ENCODE results near the gene LCOR. TPM values are rescaled to one million over a fixed set of nuclear protein-coding genes. Genes with fewer than 3 reads are reported as not detected.

The LCOR gene
- total RNA-seq, 4 donors from 2014 or later: 7.7 to 2,027 (median 132) TPM

GRCh38 chr10:96949039-96949683 lies 117.1 kb downstream of the LCOR start:
- H3K27ac ChIP-seq: no peak overlapping the region
- no peaks in the 10 kb centered on the region for H3K27me3 ChIP-seq
- no peaks in the 10 kb centered on the region for H3K4me1 ChIP-seq
- no peaks in the 10 kb centered on the region for H3K36me3 ChIP-seq
- intact Hi-C loops (cut with DNase I; ENCODE audit: low total_unique reads): no loop called here
- TF ChIP-seq, protein P1, sequence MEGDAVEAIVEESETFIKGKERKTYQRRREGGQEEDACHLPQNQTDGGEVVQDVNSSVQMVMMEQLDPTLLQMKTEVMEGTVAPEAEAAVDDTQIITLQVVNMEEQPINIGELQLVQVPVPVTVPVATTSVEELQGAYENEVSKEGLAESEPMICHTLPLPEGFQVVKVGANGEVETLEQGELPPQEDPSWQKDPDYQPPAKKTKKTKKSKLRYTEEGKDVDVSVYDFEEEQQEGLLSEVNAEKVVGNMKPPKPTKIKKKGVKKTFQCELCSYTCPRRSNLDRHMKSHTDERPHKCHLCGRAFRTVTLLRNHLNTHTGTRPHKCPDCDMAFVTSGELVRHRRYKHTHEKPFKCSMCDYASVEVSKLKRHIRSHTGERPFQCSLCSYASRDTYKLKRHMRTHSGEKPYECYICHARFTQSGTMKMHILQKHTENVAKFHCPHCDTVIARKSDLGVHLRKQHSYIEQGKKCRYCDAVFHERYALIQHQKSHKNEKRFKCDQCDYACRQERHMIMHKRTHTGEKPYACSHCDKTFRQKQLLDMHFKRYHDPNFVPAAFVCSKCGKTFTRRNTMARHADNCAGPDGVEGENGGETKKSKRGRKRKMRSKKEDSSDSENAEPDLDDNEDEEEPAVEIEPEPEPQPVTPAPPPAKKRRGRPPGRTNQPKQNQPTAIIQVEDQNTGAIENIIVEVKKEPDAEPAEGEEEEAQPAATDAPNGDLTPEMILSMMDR (IDR thresholded peaks at IDR 0.05): no peak
- TF ChIP-seq POLR2A (IDR thresholded peaks at IDR 0.05): no peak
- no peaks in the 10 kb centered on the region for H3K9me3 ChIP-seq
- no peak for DNase-seq
- H3K4me3 ChIP-seq: no peak overlapping the region

DNA sequence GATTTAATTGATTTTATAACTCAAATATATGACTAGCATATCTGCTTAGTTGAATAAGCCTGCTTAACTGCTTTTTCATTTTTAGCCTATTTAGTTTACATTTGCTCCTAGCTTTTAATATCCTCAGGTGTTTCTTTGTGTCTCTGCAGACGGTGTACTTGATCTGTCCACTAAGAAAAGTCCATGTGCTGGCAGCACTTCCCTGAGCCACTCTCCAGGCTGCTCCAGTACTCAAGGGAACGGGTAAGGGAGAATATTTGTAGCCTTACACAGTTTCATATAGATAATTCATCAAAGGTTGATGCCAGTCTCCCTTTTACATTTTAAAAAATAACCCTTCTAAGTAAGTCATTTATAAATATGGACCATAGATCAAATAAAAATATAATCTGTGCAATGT lies 119.9 kb downstream of the LCOR start:
- DNase-seq: no peak
- intact Hi-C loops (cut with DNase I; ENCODE audit: low total_unique reads): no loop called here
- H3K9me3 ChIP-seq: no peaks in the 10 kb centered on the region
- no peak for TF ChIP-seq POLR2A (IDR thresholded peaks at IDR 0.05)
- TF ChIP-seq, protein P1 (IDR thresholded peaks at IDR 0.05): no peak
- H3K4me1 ChIP-seq: no peaks in the 10 kb centered on the region
- H3K36me3 ChIP-seq: no peaks in the 10 kb centered on the region
- H3K4me3 ChIP-seq: no peak overlapping the region
- H3K27me3 ChIP-seq: no peaks in the 10 kb centered on the region
- H3K27ac ChIP-seq: no peak overlapping the region

- Histone ChIP-seq H3K9me3 (no peaks in the 10 kb centered on the region), H3K27me3 (no peaks in the 10 kb centered on the region), H3K4me1 (no peaks in the 10 kb centered on the region), H3K36me3 (no peaks in the 10 kb centered on the region), H3K4me3 (no peak overlapping the region), H3K27ac (no peak overlapping the region)
- intact Hi-C loops (cut with DNase I; ENCODE audit: low total_unique reads): no loop called here
- TF ChIP-seq, protein P1 (IDR thresholded peaks at IDR 0.05): no peak
- no peak for TF ChIP-seq POLR2A (IDR thresholded peaks at IDR 0.05)
- no peak for DNase-seq
Observed at GRCh38 chr10:96955794-96956193, 123.7 kb downstream of the LCOR start.

DNA sequence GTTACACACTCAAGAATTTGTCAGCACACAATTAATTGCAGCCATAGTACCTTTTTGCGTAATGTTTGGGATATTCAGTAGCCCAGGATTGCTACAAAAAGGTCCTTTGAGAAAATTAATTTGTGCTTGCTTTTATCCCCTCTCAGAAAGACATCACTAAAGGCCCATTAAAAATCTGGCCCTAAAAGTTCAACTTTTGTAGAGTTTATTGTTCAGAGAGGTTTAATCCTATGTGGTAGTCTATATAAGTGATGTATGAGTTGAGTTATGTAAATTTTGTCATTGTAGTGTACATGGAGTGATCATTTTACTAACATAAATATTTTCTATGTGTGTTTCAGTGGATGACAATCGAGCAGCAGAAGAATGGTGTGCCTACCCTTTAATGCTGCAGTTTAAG lies 126.0 kb downstream of the LCOR start:
- H3K36me3 ChIP-seq: no peaks in the 10 kb centered on the region
- H3K27me3 ChIP-seq: no peaks in the 10 kb centered on the region
- H3K27ac ChIP-seq: no peak overlapping the region
- no peaks in the 10 kb centered on the region for H3K4me1 ChIP-seq
- H3K4me3 ChIP-seq: no peak overlapping the region
- TF ChIP-seq POLR2A (IDR thresholded peaks at IDR 0.05): no peak
- TF ChIP-seq, protein P1 (IDR thresholded peaks at IDR 0.05): no peak
- no peak for DNase-seq
- intact Hi-C loops (cut with DNase I; ENCODE audit: low total_unique reads): no loop called here
- H3K9me3 ChIP-seq: no peaks in the 10 kb centered on the region

- intact Hi-C loops (cut with DNase I; ENCODE audit: low total_unique reads): no loop called here
- Histone ChIP-seq H3K27me3 (peaks cover 0 to 2% of the 10 kb centered on the region in 2 donors), H3K27ac (no peak overlapping the region), H3K4me3 (no peak overlapping the region), H3K9me3 (no peaks in the 10 kb centered on the region), H3K36me3 (no peaks in the 10 kb centered on the region), H3K4me1 (no peaks in the 10 kb centered on the region)
- DNase-seq: no peak
- TF ChIP-seq POLR2A (IDR thresholded peaks at IDR 0.05): no peak
- TF ChIP-seq, protein P1 (IDR thresholded peaks at IDR 0.05): no peak
Observed at GRCh38 chr10:96959733-96960132, 127.6 kb downstream of the LCOR start.
